Measurements from ENCODE around the gene PRKCH. TPM values are rescaled to one million over a fixed set of nuclear protein-coding genes. Genes with fewer than 3 reads are reported as not detected.

Gene PRKCH
- total and polyA plus RNA-seq, 9 of the 15 experiments (the other 6 are each of a cell fraction or from before 2014, with no cell fraction given), result 0.61 to 4.4 (median 4.0) TPM

- Histone ChIP-seq H3K9me3 (replicated peaks; ENCODE audit: control insufficient read depth, insufficient read depth, low read depth, low read length) (no peaks in the 10 kb centered on the region), H3K27ac (ENCODE audit: extremely low read depth, low read depth, low read length) (no peak overlapping the region), H4K20me1 (replicated peaks; ENCODE audit: control insufficient read depth, insufficient read depth, low read length) (no peaks in the 10 kb centered on the region; the same call in 1 of the 2 replicates), H3K36me3 (ENCODE audit: control insufficient read depth, insufficient read depth, low read length) (no peaks in the 10 kb centered on the region), H3K4me1 (replicated peaks in 1 of 2; ENCODE audit: control insufficient read depth in 2 of 2, insufficient read depth in 2 of 2, low read length in 2 of 2) (peaks cover 0 to 3% of the 10 kb centered on the region in 2 experiments; a peak in 1 of 5 replicates), H3K4me2 (ENCODE audit: insufficient read depth, low read length) (no peak overlapping the region), H3K9me1 (ENCODE audit: control insufficient read depth, insufficient read depth, low read length) (no peaks in the 10 kb centered on the region), H3K79me2 (ENCODE audit: control insufficient read depth, insufficient read depth, low read length) (no peaks in the 10 kb centered on the region), H3K4me3 (no peak overlapping the region), H3K27me3 (ENCODE audit: control insufficient read depth in 2 of 2, insufficient read depth in 2 of 2, low read length in 2 of 2) (no peaks in the 10 kb centered on the region; a peak in 2 of 5 replicates), H3K9ac (ENCODE audit: insufficient read depth in 1 of 2, low read depth in 2 of 2, low read length in 2 of 2) (no peak overlapping the region), H2AFZ (ENCODE audit: low read depth, low read length) (no peak overlapping the region)
- intact Hi-C loops (cut with micrococcal nuclease), result no loop called here
- no peak for FAIRE-seq
- ChIA-PET POLR2A (interaction anchor here (1.6 kb wide), 1 partner anchor 234 kb away, joined by 3 read pairs; no protein-coding TSS in a partner anchor), CTCF (ENCODE audit: low intra/inter-chr PET ratio) (no interaction called here)
- BruUV-seq (replicated peaks), result no TSS peak
- in situ Hi-C loops (cut with MboI), result no loop called here
- no peak for DNase-seq (ENCODE audit: extremely low read depth in 1 of 4, low spot score in 3 of 4)
- ATAC-seq, result no peak
- WGBS (ENCODE audit: insufficient coverage, low coverage, missing lambda C conversion rate), result 17% methylated on average over 8 of the region's 8 CpGs
- TF ChIP-seq MAFG (tag; conservative IDR thresholded peaks at IDR 0.05) (peak; percentile 52; the same call in 1 of the 2 replicates), ETV1 (tag; conservative IDR thresholded peaks at IDR 0.05; ENCODE audit: low read depth) (no peak), MITF (IDR thresholded peaks at IDR 0.05) (no peak), TCF15 (CRISPR knock-in tag; IDR thresholded peaks at IDR 0.05) (no peak), ETS2 (tag; IDR thresholded peaks at IDR 0.05; ENCODE audit: borderline replicate concordance, poor library complexity, severe bottlenecking) (no peak), ZNF324 (CRISPR knock-in tag; IDR thresholded peaks at IDR 0.05) (no peak), ATF2 (CRISPR knock-in tag; IDR thresholded peaks at IDR 0.05) (no peak), PRMT5 (CRISPR knock-in tag; IDR thresholded peaks at IDR 0.05) (no peak), SREBF1 (IDR thresholded peaks at IDR 0.05; ENCODE audit: borderline replicate concordance, low read depth, low read length) (no peak), BHLHE40 (IDR thresholded peaks at IDR 0.05; ENCODE audit: low read length) (peak; percentile 56; the same call in 1 of the 2 replicates), FOSL1 (tag; conservative IDR thresholded peaks at IDR 0.05) (peak; percentile 75), ZSCAN29 (IDR thresholded peaks at IDR 0.05) (no peak), MTA3 (IDR thresholded peaks at IDR 0.05; ENCODE audit: borderline replicate concordance) (no peak), FOXA3 (CRISPR knock-in tag; conservative IDR thresholded peaks at IDR 0.05 in 1 of 2, IDR thresholded peaks at IDR 0.05 in 1 of 2) (peak in 1 of 2 experiments; percentile 74; a peak in 2 of 4 replicates), ID3 (CRISPR knock-in tag; IDR thresholded peaks at IDR 0.05) (no peak), ID3 (tag; IDR thresholded peaks at IDR 0.05) (no peak), ATF1 (CRISPR knock-in tag; IDR thresholded peaks at IDR 0.05) (no peak), ATF1 (tag; IDR thresholded peaks at IDR 0.05) (no peak), ZBTB17 (CRISPR knock-in tag; IDR thresholded peaks at IDR 0.05) (no peak), ZNF316 (IDR thresholded peaks at IDR 0.05) (peak; percentile 69)
These were observed 150.8 kb downstream of the PRKCH start for GRCh38 chr14:61472011-61472672.
